ENCODE measurements around the gene WDR74. TPM values are rescaled to one million over a fixed set of nuclear protein-coding genes. Genes with fewer than 3 reads are reported as not detected.
A peak's percentile ranks its signal among the peaks of the same experiment; 100 is the strongest.

WDR74 gene
- total and polyA plus RNA-seq, 2 of the 13 experiments (the other 11 are each of a cell fraction or from before 2014, with no cell fraction given) = 77.0 to 83.3 TPM

DNA sequence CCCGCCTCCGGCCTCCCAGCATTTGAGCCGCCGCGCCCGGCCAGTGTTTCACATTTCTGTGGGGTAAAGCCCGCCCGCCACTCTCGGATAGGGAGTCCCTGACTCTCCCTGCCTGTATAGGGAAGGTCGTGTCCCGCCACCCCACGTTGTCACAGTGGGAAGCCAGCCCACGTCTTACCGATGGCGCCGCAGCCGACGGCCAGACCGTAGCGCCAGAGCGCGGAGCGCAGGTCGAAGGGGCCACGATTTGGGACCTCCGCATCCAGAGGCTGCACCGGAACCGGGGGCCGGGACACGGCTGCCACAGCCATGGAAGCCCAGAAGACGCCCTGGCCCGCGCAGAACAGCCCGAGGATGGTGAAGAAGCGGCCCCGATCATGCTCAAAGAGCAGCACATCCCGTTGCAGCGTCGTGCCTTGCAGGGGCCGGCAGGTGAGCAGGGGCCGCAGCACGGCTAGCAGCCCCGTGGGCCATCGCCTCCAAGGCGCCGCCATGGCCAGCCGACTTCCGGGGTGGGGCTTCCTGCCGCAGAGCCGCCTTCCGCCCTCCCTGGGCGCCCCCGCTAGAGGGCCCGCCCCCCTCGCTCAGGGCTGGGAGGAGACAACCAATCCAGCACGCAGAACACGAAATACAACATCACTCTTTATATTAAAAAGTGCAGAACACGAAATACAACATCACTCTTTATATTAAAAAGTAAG is 47.7 kb downstream of the WDR74 start, which contains the start of gene TMEM223 (continued):
- TF ChIP-seq, protein P1, sequence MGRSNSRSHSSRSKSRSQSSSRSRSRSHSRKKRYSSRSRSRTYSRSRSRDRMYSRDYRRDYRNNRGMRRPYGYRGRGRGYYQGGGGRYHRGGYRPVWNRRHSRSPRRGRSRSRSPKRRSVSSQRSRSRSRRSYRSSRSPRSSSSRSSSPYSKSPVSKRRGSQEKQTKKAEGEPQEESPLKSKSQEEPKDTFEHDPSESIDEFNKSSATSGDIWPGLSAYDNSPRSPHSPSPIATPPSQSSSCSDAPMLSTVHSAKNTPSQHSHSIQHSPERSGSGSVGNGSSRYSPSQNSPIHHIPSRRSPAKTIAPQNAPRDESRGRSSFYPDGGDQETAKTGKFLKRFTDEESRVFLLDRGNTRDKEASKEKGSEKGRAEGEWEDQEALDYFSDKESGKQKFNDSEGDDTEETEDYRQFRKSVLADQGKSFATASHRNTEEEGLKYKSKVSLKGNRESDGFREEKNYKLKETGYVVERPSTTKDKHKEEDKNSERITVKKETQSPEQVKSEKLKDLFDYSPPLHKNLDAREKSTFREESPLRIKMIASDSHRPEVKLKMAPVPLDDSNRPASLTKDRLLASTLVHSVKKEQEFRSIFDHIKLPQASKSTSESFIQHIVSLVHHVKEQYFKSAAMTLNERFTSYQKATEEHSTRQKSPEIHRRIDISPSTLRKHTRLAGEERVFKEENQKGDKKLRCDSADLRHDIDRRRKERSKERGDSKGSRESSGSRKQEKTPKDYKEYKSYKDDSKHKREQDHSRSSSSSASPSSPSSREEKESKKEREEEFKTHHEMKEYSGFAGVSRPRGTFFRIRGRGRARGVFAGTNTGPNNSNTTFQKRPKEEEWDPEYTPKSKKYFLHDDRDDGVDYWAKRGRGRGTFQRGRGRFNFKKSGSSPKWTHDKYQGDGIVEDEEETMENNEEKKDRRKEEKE (IDR thresholded peaks at IDR 0.05) = no peak
- TF ChIP-seq, protein P2, sequence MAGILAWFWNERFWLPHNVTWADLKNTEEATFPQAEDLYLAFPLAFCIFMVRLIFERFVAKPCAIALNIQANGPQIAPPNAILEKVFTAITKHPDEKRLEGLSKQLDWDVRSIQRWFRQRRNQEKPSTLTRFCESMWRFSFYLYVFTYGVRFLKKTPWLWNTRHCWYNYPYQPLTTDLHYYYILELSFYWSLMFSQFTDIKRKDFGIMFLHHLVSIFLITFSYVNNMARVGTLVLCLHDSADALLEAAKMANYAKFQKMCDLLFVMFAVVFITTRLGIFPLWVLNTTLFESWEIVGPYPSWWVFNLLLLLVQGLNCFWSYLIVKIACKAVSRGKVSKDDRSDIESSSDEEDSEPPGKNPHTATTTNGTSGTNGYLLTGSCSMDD (CRISPR knock-in tag; IDR thresholded peaks at IDR 0.05) = no peak
- TF ChIP-seq PHF21A (CRISPR knock-in tag; IDR thresholded peaks at IDR 0.05) = peak; percentile 47; the same call in 1 of the 2 replicates
- 0 out of 2 replicates have a peak, but pooled peaks have one; percentile 72 for TF ChIP-seq ZNF44 (CRISPR knock-in tag; IDR thresholded peaks at IDR 0.05)
- TF ChIP-seq SAFB2 (CRISPR knock-in tag; IDR thresholded peaks at IDR 0.05; ENCODE audit: borderline replicate concordance, low read depth) = peak; percentile 92
- no peak for TF ChIP-seq FIP1L1 (IDR thresholded peaks at IDR 0.05; ENCODE audit: borderline replicate concordance, insufficient read depth, low read depth, low read length)
- no peak for TF ChIP-seq FOXP4 (CRISPR knock-in tag; IDR thresholded peaks at IDR 0.05)
- TF ChIP-seq, protein P3, sequence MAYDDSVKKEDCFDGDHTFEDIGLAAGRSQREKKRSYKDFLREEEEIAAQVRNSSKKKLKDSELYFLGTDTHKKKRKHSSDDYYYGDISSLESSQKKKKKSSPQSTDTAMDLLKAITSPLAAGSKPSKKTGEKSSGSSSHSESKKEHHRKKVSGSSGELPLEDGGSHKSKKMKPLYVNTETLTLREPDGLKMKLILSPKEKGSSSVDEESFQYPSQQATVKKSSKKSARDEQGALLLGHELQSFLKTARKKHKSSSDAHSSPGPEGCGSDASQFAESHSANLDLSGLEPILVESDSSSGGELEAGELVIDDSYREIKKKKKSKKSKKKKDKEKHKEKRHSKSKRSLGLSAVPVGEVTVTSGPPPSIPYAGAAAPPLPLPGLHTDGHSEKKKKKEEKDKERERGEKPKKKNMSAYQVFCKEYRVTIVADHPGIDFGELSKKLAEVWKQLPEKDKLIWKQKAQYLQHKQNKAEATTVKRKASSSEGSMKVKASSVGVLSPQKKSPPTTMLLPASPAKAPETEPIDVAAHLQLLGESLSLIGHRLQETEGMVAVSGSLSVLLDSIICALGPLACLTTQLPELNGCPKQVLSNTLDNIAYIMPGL (CRISPR knock-in tag; IDR thresholded peaks at IDR 0.05; ENCODE audit: borderline replicate concordance in 1 of 2, low read depth in 1 of 2) = peak; percentile 69 to 91; a peak in 3 of 4 replicates
- peak; percentile 95 for TF ChIP-seq AGO1 (IDR thresholded peaks at IDR 0.05; ENCODE audit: low read depth, low read length, poor library complexity, severe bottlenecking)
- peak; percentile 68; the same call in 1 of the 2 replicates for TF ChIP-seq PITX1 (CRISPR knock-in tag; IDR thresholded peaks at IDR 0.05)
- peak; percentile 91; the same call in 1 of the 2 replicates for TF ChIP-seq FUBP1 (CRISPR knock-in tag; IDR thresholded peaks at IDR 0.05; ENCODE audit: borderline replicate concordance)
- no peak for TF ChIP-seq JUN (CRISPR knock-in tag; IDR thresholded peaks at IDR 0.05)
- TF ChIP-seq ZSCAN22 (CRISPR knock-in tag; IDR thresholded peaks at IDR 0.05) = no peak
- TF ChIP-seq ZNF691 (CRISPR knock-in tag; IDR thresholded peaks at IDR 0.05; ENCODE audit: borderline replicate concordance, low read depth) = peak; percentile 51; the same call in 1 of the 2 replicates

Measured in HepG2 (cell line).